K562 (cell line): ENCODE results near the gene HOXB7. TPM values are rescaled to one million over a fixed set of nuclear protein-coding genes. Genes with fewer than 3 reads are reported as not detected.

Experiments used
- ATAC-seq: fragments of 200-7000 bp; cut with Tn5 transposase; 3 replicates; pipeline ENCODE4 v1.9.1; 2020; ENCODE audit warnings: moderate library complexity
- BruUV-seq: library from RNA; stranded (reverse); fragments of 400-500 nt; replicated peaks from 2 replicates; lab custom pipeline; 2021; lab: Mats Ljungman, UMichigan
- CTCF ChIA-PET: fragments of 300-600 bp; formaldehyde crosslinking; extraction: SDS; loops from one replicate; lab custom pipeline; 2021; ENCODE audit warnings: low intra/inter-chr PET ratio; lab: Yijun Ruan, JAX
- POLR2A ChIA-PET: fragments of 300-600, 350-650 bp; sonication (Branson Sonifier 250); formaldehyde crosslinking; extraction: SDS; loops from one replicate; lab custom pipeline; 2021; ENCODE audit warnings: antibody characterized with exemption, inconsistent platforms; lab: Yijun Ruan, JAX
- DNase-seq, 4 experiments: peaks; one replicate each; pipeline versions ENCODE4 v3.0.0 to v3.0.0-alpha.2; 2011 to 2018; ENCODE audit warnings: low spot score in 3 of 4, mixed read lengths in 3 of 4; ENCODE audit errors: extremely low read depth in 1 of 4
- FAIRE-seq: peaks from 2 replicates; lab custom pipeline; 2011; peaks lifted over from hg19 to GRCh38; lab: Jason Lieb, UNC
- H2AFZ ChIP-seq: 2 replicates; pipeline ENCODE4 v1.6.0; 2011; ENCODE audit warnings: low read depth, low read length, control low read depth, inconsistent platforms
- H3K27ac ChIP-seq: fragments of 200-600 bp; 3 replicates; pipeline ENCODE4 v1.8.0; 2011; ENCODE audit warnings: low read depth, mild to moderate bottlenecking, control low read depth, inconsistent platforms, low read length, moderate library complexity, mixed read lengths; ENCODE audit errors: extremely low read depth
- H3K27me3 ChIP-seq, 2 experiments: fragments of 300-600 bp in 1 of 2; 2 replicates in 1 of 2; 3 replicates in 1 of 2; pipeline versions ENCODE4 v1.6.0 to v1.8.0; 2011; ENCODE audit warnings: inconsistent platforms in 2 of 2, low read length in 2 of 2, mild to moderate bottlenecking in 1 of 2, mixed read lengths in 1 of 2, moderate library complexity in 1 of 2; ENCODE audit not compliant: control insufficient read depth in 2 of 2, insufficient read depth in 2 of 2
- H3K36me3 ChIP-seq: fragments of 300-600 bp; 3 replicates; pipeline ENCODE4 v1.8.0; 2011; ENCODE audit warnings: mild to moderate bottlenecking, low read length, inconsistent platforms; ENCODE audit not compliant: control insufficient read depth, insufficient read depth
- H3K4me1 ChIP-seq, 2 experiments: fragments of 200-600 bp in 1 of 2; replicated peaks in 1 of 2; 2 replicates in 1 of 2; 3 replicates in 1 of 2; pipeline versions ENCODE4 v1.5.1 to v1.8.0; 2011; ENCODE audit warnings: inconsistent platforms in 2 of 2, low read length in 2 of 2, mild to moderate bottlenecking in 1 of 2, mixed read lengths in 1 of 2, moderate library complexity in 1 of 2; ENCODE audit not compliant: control insufficient read depth in 2 of 2, insufficient read depth in 2 of 2
- H3K4me2 ChIP-seq: 2 replicates; pipeline ENCODE4 v1.6.1; 2011; ENCODE audit warnings: low read length, control low read depth, inconsistent platforms, mixed read lengths; ENCODE audit not compliant: insufficient read depth
- H3K4me3 ChIP-seq: fragments of 200-600 bp; sonication (generic), shearing (Covaris generic); 2 replicates; pipeline ENCODE4 v1.5.1; 2016; ENCODE audit warnings: control low read depth, inconsistent platforms
- H3K79me2 ChIP-seq: fragments of 200-600 bp; 3 replicates; pipeline ENCODE4 v1.8.0; 2011; ENCODE audit warnings: low read length, inconsistent platforms; ENCODE audit not compliant: control insufficient read depth, insufficient read depth
- H3K9ac ChIP-seq, 2 experiments: 2 replicates each; pipeline versions ENCODE4 v1.6.0 to v1.6.1; 2011; ENCODE audit warnings: low read depth in 2 of 2, low read length in 2 of 2, control low read depth in 1 of 2, inconsistent platforms in 1 of 2, mild to moderate bottlenecking in 1 of 2, mixed read lengths in 1 of 2; ENCODE audit not compliant: insufficient read depth in 1 of 2
- H3K9me1 ChIP-seq: one replicate; pipeline ENCODE4 v1.6.0; 2011; ENCODE audit warnings: inconsistent platforms, mild to moderate bottlenecking, low read length, moderate library complexity; ENCODE audit not compliant: control insufficient read depth, insufficient read depth
- H3K9me3 ChIP-seq: replicated peaks from 2 replicates; pipeline ENCODE4 v1.5.1; 2011; ENCODE audit warnings: low read depth, low read length, inconsistent platforms; ENCODE audit not compliant: control insufficient read depth, insufficient read depth
- H4K20me1 ChIP-seq: replicated peaks from 2 replicates; pipeline ENCODE4 v1.6.1; 2011; ENCODE audit warnings: low read length, inconsistent platforms, mixed read lengths; ENCODE audit not compliant: control insufficient read depth, insufficient read depth
- CXXC5 ChIP-seq: fragments of 250-450 bp; sonication (Bioruptor Pico); IDR thresholded peaks from 2 replicates; pipeline ENCODE4 v1.8.0; 2022; ENCODE audit warnings: inconsistent platforms, mild to moderate bottlenecking, moderate library complexity
- HDAC6 ChIP-seq: IDR thresholded peaks from 2 replicates; pipeline ENCODE4 v1.6.1; 2012; ENCODE audit warnings: low read depth, mild to moderate bottlenecking, control low read depth, inconsistent platforms, low read length, moderate library complexity
- KDM1A ChIP-seq, 2 experiments: fragments of 450-650 bp; IDR thresholded peaks; 2 replicates each; pipeline ENCODE4 v1.6.1; 2016; ENCODE audit warnings: mild to moderate bottlenecking in 2 of 2
- MEIS2 ChIP-seq: fragments of 450-650 bp; IDR thresholded peaks from 2 replicates; pipeline ENCODE4 v1.6.1; 2014; ENCODE audit warnings: mild to moderate bottlenecking; ENCODE audit not compliant: partially characterized antibody
- PKNOX1 ChIP-seq: fragments of 450-650 bp; IDR thresholded peaks from 2 replicates; pipeline ENCODE4 v1.6.1; 2016
- RCOR1 ChIP-seq, 2 experiments: IDR thresholded peaks; 2 replicates each; pipeline ENCODE4 v1.6.1; 2012; ENCODE audit warnings: low read depth in 2 of 2, low read length in 2 of 2, borderline replicate concordance in 1 of 2, improper control_type of control experiment in 1 of 2
- RFX7 ChIP-seq: fragments of 250-450 bp; sonication (Bioruptor Pico); IDR thresholded peaks from 2 replicates; pipeline ENCODE4 v1.5.1; 2021; ENCODE audit warnings: mild to moderate bottlenecking
- SIRT6 ChIP-seq: IDR thresholded peaks from one replicate; pipeline ENCODE4 v1.6.1; 2012; ENCODE audit warnings: low read depth, mild to moderate bottlenecking, control low read depth, inconsistent platforms, low read length, moderate library complexity
- ZFX ChIP-seq: sonication (generic); formaldehyde crosslinking; IDR thresholded peaks from 2 replicates; pipeline ENCODE4 v1.8.0; 2022; ENCODE audit warnings: mild to moderate bottlenecking, missing genetic modification reagents, moderate library complexity
- WGBS: fragments of 100-300 bp; shearing (Covaris generic); methylation state at CpG from one replicate; pipeline ENCODE4 v1.1.6; 2016; ENCODE audit warnings: low coverage, mixed read lengths; ENCODE audit not compliant: insufficient coverage; ENCODE audit errors: missing lambda C conversion rate; 5-methylcytosine and 5-hydroxymethylcytosine counted together
- in situ Hi-C: fragments of 300-500 bp; cut with MboI; formaldehyde crosslinking; loops from 4 replicates; pipeline ENCODE4 v1.15.0; 2018; ENCODE audit warnings: inconsistent platforms, mixed read lengths
- intact Hi-C: fragments of 100-400 bp; cut with micrococcal nuclease; formaldehyde crosslinking; loops from 2 replicates; pipeline ENCODE4 v1.14.2; 2022
- polyA plus RNA-seq, 8 experiments: library from polyadenylated mRNA; depleted of rRNA in 4 of 8; stranded (reverse) in 5 of 8; unstranded in 3 of 8; fragments of >200 nt; fragmentation: Nextera tagmentation in 2 of 8; fragmentation: Illumina TruSeq in 1 of 8; extraction: Ambion mirVana in 2 of 8; extraction: Trizol in 1 of 8; gene quantifications; 2 replicates each; pipeline versions ENCODE4 v1.2.1 to v1.2.3, GENCODE V29; 2011 to 2014; ENCODE audit warnings: inconsistent platforms in 1 of 8, missing spikeins in 1 of 8
- total RNA-seq, 7 experiments: library from RNA; depleted of rRNA in 6 of 7; stranded (reverse); fragments of >200 nt in 6 of 7; fragmentation: Illumina TruSeq in 2 of 7; extraction: Trizol in 2 of 7; gene quantifications; 2 replicates each; pipeline versions ENCODE4 v1.2.1 to v1.2.3, GENCODE V29; 2011 to 2021; ENCODE audit warnings: low replicate concordance in 1 of 7
- TF ChIP-seq, protein P1 (sequence below): sonication (generic); formaldehyde crosslinking; IDR thresholded peaks from 2 replicates; pipeline ENCODE4 v1.8.0; 2022; ENCODE audit warnings: missing genetic modification reagents, mild to moderate bottlenecking, moderate library complexity, borderline replicate concordance
- TF ChIP-seq, protein P2 (sequence below), 2 experiments: IDR thresholded peaks in 1 of 2; conservative IDR thresholded peaks in 1 of 2; 2 replicates each; pipeline ENCODE4 v1.6.1; 2016; ENCODE audit warnings: low read depth in 2 of 2, mild to moderate bottlenecking in 1 of 2, missing compliant biosample characterization in 1 of 2, missing genetic modification characterization in 1 of 2, moderate library complexity in 1 of 2

HOXB7 gene
- total and polyA plus RNA-seq, 9 of the 15 experiments (the other 6 are each of a cell fraction or from before 2014, with no cell fraction given), result 5.5 to 16.7 (median 8.3) TPM

DNA sequence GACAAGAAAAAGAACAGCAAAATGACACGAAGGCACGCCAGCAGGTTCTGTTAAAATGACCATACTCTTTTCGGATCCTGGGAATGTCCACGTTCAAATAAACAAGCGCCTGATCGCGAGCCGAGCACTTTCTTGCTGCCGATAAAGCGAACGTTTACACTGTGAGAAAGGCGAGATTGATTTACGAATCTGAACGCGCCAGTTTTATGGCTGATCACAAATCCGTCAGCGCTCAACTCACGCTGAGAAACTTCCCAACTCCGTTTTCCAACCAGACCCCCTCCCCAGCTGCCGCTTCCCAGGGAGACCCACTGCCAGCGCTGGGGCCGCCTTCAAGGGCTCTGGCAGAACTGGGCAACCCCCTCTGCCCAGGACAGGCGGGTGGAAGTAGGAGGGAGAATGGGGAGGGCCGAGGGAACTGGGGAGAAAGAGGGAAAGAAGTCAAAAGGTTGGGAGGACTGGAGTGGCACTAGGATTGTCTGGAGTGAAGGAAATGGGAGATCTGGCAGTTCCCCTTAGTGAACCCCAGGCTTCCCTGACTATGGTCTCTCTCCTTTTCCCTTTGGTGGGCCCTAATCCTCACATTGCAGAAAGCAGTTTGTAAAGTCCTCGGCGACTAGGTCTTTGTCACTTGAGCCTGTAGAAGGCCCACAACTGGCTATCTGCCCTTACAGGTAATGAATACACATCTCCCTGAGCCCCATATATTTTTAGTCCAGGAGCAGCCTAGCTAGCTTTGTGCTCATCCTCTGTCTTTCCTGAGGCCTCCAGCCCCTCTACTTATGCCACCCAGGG lies 39.6 kb downstream of the HOXB7 start:
- in situ Hi-C loops (no loop called here), intact Hi-C loops (no loop called here)
- H3K27me3 ChIP-seq, result no peaks in the 10 kb centered on the region
- WGBS, result 17% methylated on average over 26 of the region's 26 CpGs
- BruUV-seq, result no TSS peak
- H3K27ac ChIP-seq, result peak overlapping the region; percentile 44
- H3K9ac ChIP-seq, result peak overlapping the region; percentile 24 to 81
- no peaks in the 10 kb centered on the region for H3K9me3 ChIP-seq
- FAIRE-seq, result peak; percentile 85
- H3K4me2 ChIP-seq, result peak overlapping the region; percentile 59; the same call in 1 of the 2 replicates
- H3K79me2 ChIP-seq, result peaks cover 99% of the 10 kb centered on the region
- no peaks in the 10 kb centered on the region; the same call in 1 of the 2 replicates for H4K20me1 ChIP-seq
- TF ChIP-seq KDM1A (IDR thresholded peaks at IDR 0.05) (peak; percentile 40; a peak in 2 of 4 replicates), CXXC5 (CRISPR knock-in tag) (peak; percentile 36), ZFX (peak; percentile 54), MEIS2 (peak; percentile 92), RFX7 (CRISPR knock-in tag) (no peak), PKNOX1 (peak; percentile 51; the same call in 1 of the 2 replicates), SIRT6 (no peak), HDAC6 (no peak), RCOR1 (IDR thresholded peaks at IDR 0.05; ENCODE audit: borderline replicate concordance in 1 of 2, low read depth in 2 of 2, low read length in 2 of 2) (0 out of 4 replicates have a peak, but pooled peaks of 1 of the 2 experiments have one; percentile 42)
- TF ChIP-seq, protein P1, sequence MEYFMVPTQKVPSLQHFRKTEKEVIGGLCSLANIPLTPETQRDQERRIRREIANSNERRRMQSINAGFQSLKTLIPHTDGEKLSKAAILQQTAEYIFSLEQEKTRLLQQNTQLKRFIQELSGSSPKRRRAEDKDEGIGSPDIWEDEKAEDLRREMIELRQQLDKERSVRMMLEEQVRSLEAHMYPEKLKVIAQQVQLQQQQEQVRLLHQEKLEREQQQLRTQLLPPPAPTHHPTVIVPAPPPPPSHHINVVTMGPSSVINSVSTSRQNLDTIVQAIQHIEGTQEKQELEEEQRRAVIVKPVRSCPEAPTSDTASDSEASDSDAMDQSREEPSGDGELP, result 0 out of 2 replicates have a peak, but pooled peaks have one; percentile 23
- TF ChIP-seq, protein P2, sequence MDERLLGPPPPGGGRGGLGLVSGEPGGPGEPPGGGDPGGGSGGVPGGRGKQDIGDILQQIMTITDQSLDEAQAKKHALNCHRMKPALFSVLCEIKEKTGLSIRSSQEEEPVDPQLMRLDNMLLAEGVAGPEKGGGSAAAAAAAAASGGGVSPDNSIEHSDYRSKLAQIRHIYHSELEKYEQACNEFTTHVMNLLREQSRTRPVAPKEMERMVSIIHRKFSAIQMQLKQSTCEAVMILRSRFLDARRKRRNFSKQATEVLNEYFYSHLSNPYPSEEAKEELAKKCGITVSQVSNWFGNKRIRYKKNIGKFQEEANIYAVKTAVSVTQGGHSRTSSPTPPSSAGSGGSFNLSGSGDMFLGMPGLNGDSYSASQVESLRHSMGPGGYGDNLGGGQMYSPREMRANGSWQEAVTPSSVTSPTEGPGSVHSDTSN (CRISPR knock-in tag; IDR thresholded peaks at IDR 0.05; ENCODE audit: low read depth), result no peak
- TF ChIP-seq, protein P2 (tag; conservative IDR thresholded peaks at IDR 0.05; ENCODE audit: low read depth), result peak; percentile 85
- H3K4me1 ChIP-seq, result peaks cover 46 to 66% of the 10 kb centered on the region in 2 experiments
- peak overlapping the region; percentile 1; the same call in 1 of the 2 replicates for H2AFZ ChIP-seq
- CTCF ChIA-PET, result interaction anchor here (0.6 to 0.7 kb wide), 2 partner anchors 241 to 314 kb away, joined by 3 read pairs; no protein-coding TSS in a partner anchor
- peak overlapping the region; percentile 14; the same call in 1 of the 2 replicates for H3K4me3 ChIP-seq
- POLR2A ChIA-PET, result interaction anchor here (1.0 to 2.2 kb wide), 3 partner anchors 12 to 16 kb away, joined by 3 to 9 read pairs (median 6); no protein-coding TSS in a partner anchor
- peak; percentile 4; the same call in 2 of the 3 replicates for ATAC-seq
- DNase-seq, result peak in 1 of 4 experiments; percentile 38
- H3K9me1 ChIP-seq, result no peaks in the 10 kb centered on the region
- H3K36me3 ChIP-seq, result peaks cover 94% of the 10 kb centered on the region
